IPS DF 6.9 (cell line): ENCODE results near the gene CRTAC1.

Source experiments
- DNase-seq: peaks from one replicate; pipeline ENCODE4 v3.0.0-alpha.2; 2013; ENCODE audit warnings: low read depth, low spot score
- H3K27ac ChIP-seq: one replicate; pipeline ENCODE4 v1.5.1; 2013; ENCODE audit warnings: low read length, control low read depth
- H3K27me3 ChIP-seq: 2 replicates; pipeline ENCODE4 v1.6.1; 2013; ENCODE audit warnings: mild to moderate bottlenecking, low read length; ENCODE audit not compliant: control insufficient read depth, insufficient read depth
- H3K36me3 ChIP-seq: 2 replicates; pipeline ENCODE4 v1.6.1; 2013; ENCODE audit warnings: low read length; ENCODE audit not compliant: control insufficient read depth, insufficient read depth
- H3K4me1 ChIP-seq: 2 replicates; pipeline ENCODE4 v1.6.1; 2013; ENCODE audit warnings: low read length; ENCODE audit not compliant: control insufficient read depth, insufficient read depth
- H3K4me3 ChIP-seq: 2 replicates; pipeline ENCODE4 v1.5.1; 2013; ENCODE audit warnings: mild to moderate bottlenecking, low read length
- H3K9me3 ChIP-seq: 2 replicates; pipeline ENCODE4 v1.6.1; 2013; ENCODE audit warnings: low read length, inconsistent platforms; ENCODE audit not compliant: control insufficient read depth, insufficient read depth
- WGBS: extraction: QIAGEN DNeasy Blood & Tissue Kit; methylation state at CpG from one replicate; pipeline ENCODE4 v1.1.7; 2013; ENCODE audit warnings: mixed read lengths, missing lambda C conversion rate; ENCODE audit not compliant: insufficient read length, insufficient coverage; 5-methylcytosine and 5-hydroxymethylcytosine counted together

The CRTAC1 gene, protein sequence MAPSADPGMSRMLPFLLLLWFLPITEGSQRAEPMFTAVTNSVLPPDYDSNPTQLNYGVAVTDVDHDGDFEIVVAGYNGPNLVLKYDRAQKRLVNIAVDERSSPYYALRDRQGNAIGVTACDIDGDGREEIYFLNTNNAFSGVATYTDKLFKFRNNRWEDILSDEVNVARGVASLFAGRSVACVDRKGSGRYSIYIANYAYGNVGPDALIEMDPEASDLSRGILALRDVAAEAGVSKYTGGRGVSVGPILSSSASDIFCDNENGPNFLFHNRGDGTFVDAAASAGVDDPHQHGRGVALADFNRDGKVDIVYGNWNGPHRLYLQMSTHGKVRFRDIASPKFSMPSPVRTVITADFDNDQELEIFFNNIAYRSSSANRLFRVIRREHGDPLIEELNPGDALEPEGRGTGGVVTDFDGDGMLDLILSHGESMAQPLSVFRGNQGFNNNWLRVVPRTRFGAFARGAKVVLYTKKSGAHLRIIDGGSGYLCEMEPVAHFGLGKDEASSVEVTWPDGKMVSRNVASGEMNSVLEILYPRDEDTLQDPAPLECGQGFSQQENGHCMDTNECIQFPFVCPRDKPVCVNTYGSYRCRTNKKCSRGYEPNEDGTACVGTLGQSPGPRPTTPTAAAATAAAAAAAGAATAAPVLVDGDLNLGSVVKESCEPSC

DNA sequence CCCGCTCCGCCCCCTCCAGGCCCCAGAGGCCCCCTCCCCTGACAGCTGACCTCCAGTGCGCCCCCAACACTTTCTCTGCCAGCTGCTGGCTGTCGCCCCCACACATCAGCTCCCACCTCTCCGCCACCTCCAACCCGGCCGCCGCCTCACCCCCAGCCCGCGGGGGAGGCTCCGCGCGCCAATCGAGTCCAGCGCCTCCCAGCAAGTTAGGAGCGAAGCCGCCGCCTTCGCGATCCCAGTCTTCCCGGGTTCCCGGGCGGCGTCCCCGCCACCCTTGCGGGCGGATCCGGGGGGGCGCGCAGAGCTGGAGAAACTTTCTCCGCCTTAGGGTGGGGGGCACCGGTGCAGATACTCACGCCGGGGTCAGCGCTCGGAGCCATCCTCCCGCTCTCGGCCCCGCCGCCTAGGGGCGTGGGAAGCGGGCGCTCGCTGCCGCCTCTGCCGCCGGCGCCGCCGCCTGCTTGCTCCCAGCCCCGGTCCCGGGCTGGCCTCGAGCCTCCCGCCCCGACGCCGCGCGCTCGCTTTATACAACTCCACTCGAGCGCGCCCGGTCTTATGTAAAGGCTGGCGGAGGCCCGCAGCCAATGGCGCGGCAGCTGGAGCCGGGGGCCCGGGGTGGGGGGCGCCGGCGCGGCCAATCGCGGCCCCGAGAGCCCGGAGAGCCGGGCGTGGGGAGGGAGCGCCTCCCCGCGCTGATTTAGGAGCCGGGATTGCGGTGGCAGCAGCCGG lies at the start of gene CRTAC1:
Gene CRTAC1, minus strand, starts transcription at position 529 of the 729 bp plus-strand sequence. Its CDS starts 149 bp downstream, at position 380.
- no peaks in the 10 kb centered on the region for H3K9me3 ChIP-seq
- H3K36me3 ChIP-seq, result no peaks in the 10 kb centered on the region
- peaks cover 3% of the 10 kb centered on the region for H3K4me1 ChIP-seq
- no peak within 1 kb of the TSS for H3K27ac ChIP-seq
- WGBS, result no CpG with 5 or more reads among the region's 86 CpGs
- H3K4me3 ChIP-seq, result peak within 1 kb of the TSS; percentile 58
- no peak for DNase-seq
- peaks cover 52% of the 10 kb centered on the region for H3K27me3 ChIP-seq

- Histone ChIP-seq H3K27ac (no peak overlapping the region), H3K36me3 (no peaks in the 10 kb centered on the region), H3K27me3 (no peaks in the 10 kb centered on the region; the same call in 1 of the 2 replicates), H3K9me3 (no peaks in the 10 kb centered on the region), H3K4me3 (no peak overlapping the region), H3K4me1 (no peaks in the 10 kb centered on the region)
- WGBS, result no CpG with 5 or more reads among the region's 1 CpG
- DNase-seq, result no peak
These were observed 48.4 kb upstream of the CRTAC1 start for GRCh38 chr10:98078774-98079173.

DNA sequence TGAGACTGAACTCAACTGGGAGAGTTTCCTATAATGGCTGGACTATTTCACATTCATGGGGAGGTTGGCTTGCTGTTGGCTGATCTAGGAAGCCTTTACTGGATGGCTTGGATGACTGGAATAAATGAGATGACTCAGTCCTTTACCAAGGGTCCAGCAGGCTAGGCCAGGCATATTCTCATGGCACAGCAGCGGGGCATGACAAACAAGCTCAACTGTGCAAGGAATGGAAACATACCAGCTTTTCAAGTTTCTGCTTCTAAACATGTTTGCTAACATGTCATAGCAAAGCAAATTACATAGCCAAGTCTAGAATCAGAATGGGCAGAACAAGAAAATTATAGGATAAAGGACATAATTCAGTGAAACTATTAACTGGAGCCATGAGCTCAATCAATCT lies 46.8 kb upstream of the CRTAC1 start:
- no peaks in the 10 kb centered on the region for H3K9me3 ChIP-seq
- H3K36me3 ChIP-seq, result no peaks in the 10 kb centered on the region
- no peak overlapping the region for H3K4me3 ChIP-seq
- no peaks in the 10 kb centered on the region; the same call in 1 of the 2 replicates for H3K27me3 ChIP-seq
- H3K4me1 ChIP-seq, result no peaks in the 10 kb centered on the region
- no CpG with 5 or more reads among the region's 1 CpG for WGBS
- H3K27ac ChIP-seq, result no peak overlapping the region
- DNase-seq, result no peak

DNA sequence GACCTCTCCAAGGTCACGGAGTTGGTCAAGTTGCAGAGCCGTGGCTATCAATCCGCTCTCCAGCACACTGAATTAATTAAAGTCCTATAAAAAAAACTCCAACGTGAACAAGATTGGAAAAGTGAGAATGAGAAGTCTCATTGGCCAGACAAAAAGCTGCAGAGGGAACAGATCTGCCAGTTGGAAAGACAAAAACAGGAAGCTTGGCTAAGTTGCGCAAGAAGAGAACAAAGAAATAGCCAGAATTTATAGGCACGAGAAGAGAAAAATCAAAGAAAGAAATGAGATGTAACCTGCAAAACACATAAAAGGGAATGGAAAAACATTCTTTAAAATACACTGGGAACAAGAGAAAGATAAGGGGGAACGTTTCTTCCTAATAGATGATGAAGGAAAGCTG lies 45.7 kb upstream of the CRTAC1 start:
- H3K4me3 ChIP-seq, result no peak overlapping the region
- no peaks in the 10 kb centered on the region; the same call in 1 of the 2 replicates for H3K27me3 ChIP-seq
- no peak overlapping the region for H3K27ac ChIP-seq
- H3K9me3 ChIP-seq, result no peaks in the 10 kb centered on the region
- DNase-seq, result no peak
- no peaks in the 10 kb centered on the region for H3K4me1 ChIP-seq
- no CpG with 5 or more reads among the region's 7 CpGs for WGBS
- H3K36me3 ChIP-seq, result no peaks in the 10 kb centered on the region

DNA sequence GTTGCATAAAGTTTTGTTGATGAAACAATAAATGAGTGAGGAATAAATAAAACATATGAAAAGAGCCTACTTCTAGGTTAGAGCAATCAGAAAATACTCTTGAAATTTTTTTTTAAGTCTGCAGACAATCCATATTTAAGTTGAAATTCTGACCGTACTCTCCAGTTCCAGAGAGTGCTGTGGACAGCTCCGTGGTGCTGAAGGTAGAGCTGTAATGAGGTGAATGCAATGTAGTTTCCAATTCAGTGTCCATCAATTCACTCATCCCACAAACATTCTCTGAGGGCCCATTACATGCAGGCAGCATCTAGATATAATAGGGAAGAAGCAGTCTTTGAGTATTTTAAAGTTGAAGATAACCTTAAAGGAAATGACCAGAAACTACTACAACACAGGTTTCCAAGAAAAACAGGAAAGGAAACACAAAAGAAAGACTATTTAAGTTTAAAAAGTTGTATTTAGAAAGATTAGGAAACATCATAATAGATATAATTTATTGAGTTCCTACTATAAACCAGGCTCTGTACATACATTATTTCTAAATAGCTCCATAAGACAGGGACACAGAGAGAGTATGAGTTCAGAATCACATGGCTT lies 44.0 kb upstream of the CRTAC1 start:
- WGBS, result no CpG with 5 or more reads among the region's 2 CpGs
- no peak for DNase-seq

DNA sequence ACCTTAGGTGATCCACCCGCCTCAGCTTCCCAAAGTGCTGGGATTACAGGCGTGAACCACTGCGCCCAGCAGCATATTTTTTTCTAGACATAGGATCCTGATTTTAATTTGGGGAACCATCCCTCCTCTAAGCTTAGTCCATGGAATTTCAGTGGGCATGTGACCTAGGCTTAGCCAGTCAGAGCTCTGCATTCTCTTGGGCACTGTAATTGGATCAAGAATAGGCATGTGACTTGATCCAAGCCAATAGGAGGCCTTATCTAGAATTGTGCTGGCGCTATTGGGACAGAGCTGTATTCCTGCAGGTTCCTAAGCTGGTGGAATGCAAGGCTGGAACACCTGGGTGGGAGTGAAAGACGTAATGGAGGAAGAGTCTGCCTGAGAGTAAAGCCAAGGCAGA lies 36.7 kb upstream of the CRTAC1 start:
- Histone ChIP-seq H3K27ac (no peak overlapping the region), H3K36me3 (no peaks in the 10 kb centered on the region), H3K9me3 (no peaks in the 10 kb centered on the region), H3K4me3 (no peak overlapping the region), H3K27me3 (no peaks in the 10 kb centered on the region), H3K4me1 (no peaks in the 10 kb centered on the region; the same call in 1 of the 2 replicates)
- WGBS, result no CpG with 5 or more reads among the region's 5 CpGs
- no peak for DNase-seq

More for the DNA sequence above, 44.0 kb upstream of the CRTAC1 start:
- no peak overlapping the region for H3K27ac ChIP-seq
- H3K27me3 ChIP-seq, result no peaks in the 10 kb centered on the region
- H3K4me1 ChIP-seq, result no peaks in the 10 kb centered on the region
- H3K4me3 ChIP-seq, result no peak overlapping the region
- no peaks in the 10 kb centered on the region for H3K36me3 ChIP-seq
- H3K9me3 ChIP-seq, result no peaks in the 10 kb centered on the region

GRCh38 chr10:98063740-98064027 lies 33.3 kb upstream of the CRTAC1 start:
- Histone ChIP-seq H3K27me3 (no peaks in the 10 kb centered on the region), H3K4me1 (no peaks in the 10 kb centered on the region; the same call in 1 of the 2 replicates), H3K36me3 (no peaks in the 10 kb centered on the region), H3K27ac (no peak overlapping the region), H3K9me3 (no peaks in the 10 kb centered on the region), H3K4me3 (no peak overlapping the region)
- DNase-seq, result no peak

GRCh38 chr10:98062424-98062823 lies 32.0 kb upstream of the CRTAC1 start:
- Histone ChIP-seq H3K9me3 (no peaks in the 10 kb centered on the region), H3K4me1 (no peaks in the 10 kb centered on the region; the same call in 1 of the 2 replicates), H3K27me3 (no peaks in the 10 kb centered on the region), H3K36me3 (no peaks in the 10 kb centered on the region), H3K27ac (no peak overlapping the region), H3K4me3 (no peak overlapping the region)
- WGBS, result no CpG with 5 or more reads among the region's 6 CpGs
- DNase-seq, result no peak

GRCh38 chr10:98060079-98060478 lies 29.7 kb upstream of the CRTAC1 start:
- Histone ChIP-seq H3K27ac (no peak overlapping the region), H3K4me3 (no peak overlapping the region), H3K27me3 (no peaks in the 10 kb centered on the region), H3K36me3 (no peaks in the 10 kb centered on the region), H3K4me1 (peaks cover 2% of the 10 kb centered on the region; the same call in 1 of the 2 replicates), H3K9me3 (no peaks in the 10 kb centered on the region)
- no peak for DNase-seq
- WGBS, result no CpG with 5 or more reads among the region's 10 CpGs

GRCh38 chr10:98058295-98058694 lies 27.9 kb upstream of the CRTAC1 start:
- Histone ChIP-seq H3K27ac (no peak overlapping the region), H3K4me3 (no peak overlapping the region), H3K36me3 (no peaks in the 10 kb centered on the region), H3K4me1 (peaks cover 2% of the 10 kb centered on the region; the same call in 1 of the 2 replicates), H3K9me3 (no peaks in the 10 kb centered on the region), H3K27me3 (no peaks in the 10 kb centered on the region)
- DNase-seq, result no peak
- WGBS, result no CpG with 5 or more reads among the region's 1 CpG
